DOHH2 (cell line): Measurements from ENCODE around the gene ZNF575.

Experiments
- H3F3A ChIP-seq: fragments of 200-600 bp; sonication (generic), shearing (Covaris generic); 2 replicates; pipeline ENCODE4 v1.6.0; 2016; ENCODE audit warnings: antibody characterized with exemption, mild to moderate bottlenecking; ENCODE audit not compliant: control insufficient read depth, insufficient read depth
- H3K27ac ChIP-seq: fragments of 200-600 bp; sonication (generic); 2 replicates; pipeline ENCODE4 v1.5.1; 2014; ENCODE audit warnings: low read depth, mild to moderate bottlenecking, low read length, moderate library complexity
- H3K27me3 ChIP-seq: fragments of 200-600 bp; sonication (generic); 2 replicates; pipeline ENCODE4 v1.6.1; 2014; ENCODE audit warnings: mild to moderate bottlenecking, low read length, mixed read lengths; ENCODE audit not compliant: control insufficient read depth
- H3K36me3 ChIP-seq: fragments of 200-600 bp; sonication (generic); 2 replicates; pipeline ENCODE4 v1.6.1; 2014; ENCODE audit warnings: mild to moderate bottlenecking, low read length, moderate library complexity, mixed read lengths; ENCODE audit not compliant: control insufficient read depth
- H3K4me1 ChIP-seq: fragments of 200-600 bp; sonication (generic); 2 replicates; pipeline ENCODE4 v1.6.1; 2014; ENCODE audit warnings: mild to moderate bottlenecking, low read length, mixed read lengths; ENCODE audit not compliant: control insufficient read depth
- H3K4me2 ChIP-seq: fragments of 200-600 bp; sonication (generic); 2 replicates; pipeline ENCODE4 v1.6.0; 2014; ENCODE audit warnings: mild to moderate bottlenecking, low read length, moderate library complexity
- H3K4me3 ChIP-seq: fragments of 200-600 bp; sonication (generic); 2 replicates; pipeline ENCODE4 v1.5.1; 2014; ENCODE audit warnings: mild to moderate bottlenecking, low read length, mixed read lengths
- H3K79me2 ChIP-seq: fragments of 200-600 bp; sonication (generic); 2 replicates; pipeline ENCODE4 v1.6.1; 2014; ENCODE audit warnings: mild to moderate bottlenecking, low read length, mixed read lengths; ENCODE audit not compliant: control insufficient read depth
- H3K9me2 ChIP-seq: fragments of 200-600 bp; sonication (generic); replicated peaks from 2 replicates; pipeline ENCODE4 v1.6.1; 2014; ENCODE audit warnings: mild to moderate bottlenecking, low read length, mixed read lengths; ENCODE audit not compliant: control insufficient read depth
- H3K9me3 ChIP-seq: fragments of 200-600 bp; sonication (generic); 2 replicates; pipeline ENCODE4 v1.6.1; 2014; ENCODE audit warnings: antibody characterized with exemption, low read length, mixed read lengths; ENCODE audit not compliant: control insufficient read depth, insufficient read depth
- H4K20me1 ChIP-seq: fragments of 200-600 bp; sonication (generic); 2 replicates; pipeline ENCODE4 v1.6.0; 2014; ENCODE audit warnings: low read depth, mild to moderate bottlenecking, antibody characterized with exemption, low read length, moderate library complexity; ENCODE audit not compliant: control insufficient read depth, insufficient read depth
- CTCF ChIP-seq: fragments of 200-600 bp; sonication (generic); IDR thresholded peaks from one replicate; pipeline ENCODE4 v1.5.1; 2014; ENCODE audit warnings: antibody characterized with exemption, mild to moderate bottlenecking, low read depth, low read length; ENCODE audit not compliant: poor library complexity, severe bottlenecking
- EZH2phosphoT487 ChIP-seq: fragments of 200-600 bp; sonication (generic); IDR thresholded peaks from 2 replicates; pipeline ENCODE4 v1.6.1; 2017; ENCODE audit warnings: borderline replicate concordance, mild to moderate bottlenecking, antibody characterized with exemption, low read length, moderate library complexity, mixed read lengths

ZNF575 gene

GRCh38 chr19:43532571-43532961, 422 bp upstream of the ZNF575 start:
- H3K36me3 ChIP-seq: no peaks in the 10 kb centered on the region
- H3K4me2 ChIP-seq: peak overlapping the region; percentile 94
- TF ChIP-seq EZH2phosphoT487 (no peak), CTCF (no peak)
- H3K9me3 ChIP-seq: no peaks in the 10 kb centered on the region
- no peaks in the 10 kb centered on the region for H3K27me3 ChIP-seq
- no peaks in the 10 kb centered on the region for H4K20me1 ChIP-seq
- no peaks in the 10 kb centered on the region for H3K79me2 ChIP-seq
- H3K27ac ChIP-seq: peak overlapping the region; percentile 79
- H3F3A ChIP-seq: peaks cover 16% of the 10 kb centered on the region
- H3K4me3 ChIP-seq: peak overlapping the region; percentile 83
- H3K4me1 ChIP-seq: peaks cover 29% of the 10 kb centered on the region
- H3K9me2 ChIP-seq: no peaks in the 10 kb centered on the region

- peaks cover 12% of the 10 kb centered on the region for H3F3A ChIP-seq
- peak overlapping the region; percentile 83 for H3K4me3 ChIP-seq
- peaks cover 6% of the 10 kb centered on the region for H3K36me3 ChIP-seq
- H3K4me2 ChIP-seq: peak overlapping the region; percentile 94
- TF ChIP-seq CTCF (no peak), EZH2phosphoT487 (no peak)
- H3K27me3 ChIP-seq: no peaks in the 10 kb centered on the region
- H3K4me1 ChIP-seq: peaks cover 23% of the 10 kb centered on the region
- peak overlapping the region; percentile 79 for H3K27ac ChIP-seq
- no peaks in the 10 kb centered on the region for H3K9me2 ChIP-seq
- no peaks in the 10 kb centered on the region for H3K9me3 ChIP-seq
- H4K20me1 ChIP-seq: no peaks in the 10 kb centered on the region
- no peaks in the 10 kb centered on the region for H3K79me2 ChIP-seq
These were observed 737 bp downstream of the ZNF575 start for GRCh38 chr19:43533546-43534304.

GRCh38 chr19:43534305-43534815, 1.4 kb downstream of the ZNF575 start:
- peak overlapping the region; percentile 56 for H3K4me2 ChIP-seq
- no peaks in the 10 kb centered on the region for H3K9me2 ChIP-seq
- H3K27me3 ChIP-seq: no peaks in the 10 kb centered on the region
- H4K20me1 ChIP-seq: no peaks in the 10 kb centered on the region
- H3K4me3 ChIP-seq: peak overlapping the region; percentile 50
- H3K36me3 ChIP-seq: peaks cover 12% of the 10 kb centered on the region
- no peak for TF ChIP-seq CTCF
- no peak for TF ChIP-seq EZH2phosphoT487
- H3K79me2 ChIP-seq: no peaks in the 10 kb centered on the region
- peaks cover 12% of the 10 kb centered on the region for H3F3A ChIP-seq
- H3K9me3 ChIP-seq: no peaks in the 10 kb centered on the region
- no peak overlapping the region for H3K27ac ChIP-seq
- H3K4me1 ChIP-seq: peaks cover 23% of the 10 kb centered on the region
